AML-193 (cell line): ENCODE results near the gene ERCC2.
"Not testable (repeated sequence)": the region's sequence is repeated elsewhere in the genome, so short reads cannot be mapped to it uniquely, and the experiment has no call there.

Source experiments
- DNase-seq, 2 experiments: peaks; one replicate each; lab custom pipeline; 2025; lab: John Stamatoyannopoulos, UW

The ERCC2 gene

DNA sequence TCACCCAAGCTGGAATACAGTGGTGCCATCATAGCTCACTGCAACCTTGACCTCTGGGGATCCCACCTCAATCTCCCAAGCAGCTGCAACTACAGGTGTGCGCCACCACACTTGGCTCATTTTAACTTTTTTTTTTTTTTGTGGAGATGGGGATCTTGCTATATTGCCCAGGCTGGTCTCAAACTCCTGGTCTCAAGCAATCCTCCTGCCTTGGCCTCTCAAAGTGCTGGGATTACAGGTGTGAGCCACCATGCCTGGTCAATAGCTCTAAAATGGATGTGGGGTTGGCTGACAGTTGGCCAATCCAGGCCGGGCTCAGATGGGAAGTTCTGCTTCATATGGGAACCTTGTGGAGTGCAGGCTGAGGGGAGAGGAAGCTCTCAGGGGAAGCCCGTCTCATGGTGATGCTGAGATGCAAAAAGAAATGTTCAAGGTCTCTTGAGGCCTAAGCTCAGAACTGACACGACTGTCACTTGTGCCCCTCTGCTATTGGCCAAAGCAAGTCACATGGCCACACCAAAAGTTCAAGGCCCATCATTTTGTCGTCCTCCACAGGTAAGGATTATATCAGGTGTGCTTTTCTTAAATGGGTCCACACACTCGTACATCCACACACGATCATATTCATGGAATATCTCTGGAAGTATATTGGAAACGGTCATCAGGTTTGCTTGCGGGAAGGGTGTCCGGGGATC lies 36.6 kb downstream of the ERCC2 start:
- DNase-seq: no peak

DNA sequence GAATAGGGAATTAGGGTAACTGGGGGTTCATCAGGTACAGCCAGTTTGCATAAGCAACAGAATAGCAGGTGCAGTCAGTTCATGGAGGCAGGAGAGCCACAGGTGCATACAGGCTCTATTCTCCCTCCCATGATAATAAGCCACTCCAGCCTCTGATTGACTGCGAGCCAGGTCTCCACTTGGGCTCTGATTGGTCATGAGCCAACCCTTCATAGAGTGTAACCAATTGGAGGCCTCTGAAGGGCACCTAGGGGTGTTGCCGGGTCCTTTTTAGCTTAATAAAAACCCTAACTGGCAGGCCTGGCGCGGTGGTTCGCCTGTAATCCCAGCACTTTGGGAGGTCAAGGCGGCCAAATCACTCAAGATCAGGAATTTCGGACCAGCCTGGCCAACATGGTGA lies 39.0 kb downstream of the ERCC2 start:
- no peak for DNase-seq

DNA sequence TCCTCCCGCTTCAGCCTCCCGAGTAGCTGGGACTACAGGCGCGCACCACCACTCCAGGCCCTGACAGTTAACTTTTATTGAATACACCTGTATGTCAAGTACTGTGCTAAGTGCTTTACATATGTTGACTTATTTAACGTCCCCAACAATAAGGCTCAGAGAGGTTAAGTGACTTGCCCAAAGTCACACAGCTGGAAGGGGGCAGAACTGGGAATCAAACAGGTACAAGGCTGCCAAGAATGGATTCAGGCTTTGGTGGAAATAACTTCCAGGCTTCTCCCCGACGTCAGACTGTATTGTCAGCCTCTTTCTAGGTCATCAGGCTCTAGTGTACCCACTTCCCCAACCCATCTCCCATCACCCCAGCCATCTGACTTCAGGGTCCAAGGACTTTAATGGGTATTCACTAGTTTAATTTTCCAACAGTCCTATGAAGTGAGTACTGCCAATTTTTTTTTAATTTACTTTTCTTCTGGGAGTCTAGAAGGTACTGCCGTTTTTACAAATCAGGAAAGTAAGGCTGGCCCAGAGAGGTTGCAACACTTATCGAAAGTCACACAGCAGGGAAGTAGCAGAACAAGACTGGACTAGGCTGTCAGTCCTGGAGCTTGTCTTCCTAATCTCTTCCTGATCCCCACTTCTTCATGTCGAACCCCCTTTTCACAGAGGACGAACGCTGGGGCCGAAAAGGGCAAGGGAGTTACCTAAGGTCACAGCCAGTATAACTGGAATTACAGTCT lies 42.8 kb downstream of the ERCC2 start:
- no peak for DNase-seq

DNA sequence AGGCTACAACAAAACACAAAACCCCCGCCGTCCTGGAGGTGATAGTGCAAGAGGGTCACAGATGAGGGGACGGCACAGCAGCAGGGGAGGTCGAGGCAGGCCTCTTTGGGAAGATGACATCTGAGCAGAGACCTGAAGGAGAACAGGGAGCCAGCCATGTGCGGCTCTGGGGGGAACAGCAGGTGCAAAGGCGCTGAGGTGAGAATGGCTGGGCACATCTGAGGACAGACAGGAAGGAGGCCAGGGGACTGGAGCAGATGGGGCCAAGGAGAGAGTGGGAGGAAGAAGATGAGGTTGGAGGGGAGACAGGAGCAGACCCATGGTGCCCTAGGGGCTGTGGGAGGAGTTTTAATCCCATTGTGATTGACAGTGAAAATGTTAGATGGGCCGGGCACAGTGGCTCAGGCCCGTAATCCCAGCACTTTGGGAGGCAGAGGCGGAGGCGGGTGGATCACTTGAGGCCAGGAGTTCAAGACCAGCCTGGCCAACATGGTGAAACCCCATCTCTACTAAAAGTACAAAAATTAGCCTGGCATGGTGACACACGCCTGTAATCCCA lies 45.9 kb downstream of the ERCC2 start:
- DNase-seq: no peak

DNA sequence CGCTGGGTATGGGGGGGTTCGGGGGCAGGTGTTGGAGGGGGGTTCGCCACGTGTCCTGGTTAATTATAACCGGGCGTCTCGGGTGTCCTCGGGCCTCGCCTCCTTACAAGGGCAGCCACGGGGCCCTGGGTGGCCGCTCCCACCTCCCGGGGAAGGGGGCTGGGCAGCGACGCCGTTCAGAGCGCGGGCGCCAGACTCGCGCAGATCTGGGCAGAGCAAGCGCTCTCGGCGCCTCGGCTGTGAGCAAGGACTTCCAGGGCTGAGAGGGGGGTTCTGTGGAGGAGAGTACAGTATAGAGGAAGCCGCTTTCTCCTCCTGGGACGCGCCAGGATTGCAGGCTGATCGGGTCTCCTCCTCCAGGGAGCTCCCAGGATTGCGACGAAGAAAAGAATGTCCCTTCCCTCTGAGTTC lies 46.7 kb downstream of the ERCC2 start:
- DNase-seq: no peak

DNA sequence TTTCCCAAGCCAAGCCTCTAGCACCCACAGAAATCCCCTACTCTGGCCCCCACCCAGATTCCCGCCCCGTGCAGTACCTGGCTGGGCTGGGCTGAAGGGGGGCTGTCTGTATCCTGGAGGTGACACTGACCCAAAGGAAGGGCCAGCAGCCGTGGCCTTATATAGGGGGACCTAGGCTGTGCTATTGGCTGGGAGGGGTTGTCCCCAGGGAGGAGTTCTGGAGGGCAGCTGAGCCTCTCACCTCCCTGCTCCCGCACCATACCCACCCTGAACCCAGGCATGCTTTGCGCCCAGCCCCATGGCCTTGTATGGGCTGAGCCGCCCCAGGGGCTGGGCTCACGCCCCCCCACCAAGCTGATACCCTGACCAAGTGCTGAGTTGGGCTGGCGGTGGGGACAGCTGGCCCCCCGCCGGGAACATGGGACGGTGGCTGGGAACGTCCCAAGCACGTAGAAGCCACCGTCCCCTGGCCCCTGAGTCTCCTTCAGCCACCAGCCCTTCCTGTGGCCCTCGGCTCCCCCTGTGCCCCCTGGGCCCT lies 47.6 kb downstream of the ERCC2 start, which contains the start of gene CKM:
CKM (minus strand) TSS at position 132 of the 538 bp plus-strand sequence. CDS start 3,162 bp downstream, outside the sequence.
- DNase-seq: no peak

DNA sequence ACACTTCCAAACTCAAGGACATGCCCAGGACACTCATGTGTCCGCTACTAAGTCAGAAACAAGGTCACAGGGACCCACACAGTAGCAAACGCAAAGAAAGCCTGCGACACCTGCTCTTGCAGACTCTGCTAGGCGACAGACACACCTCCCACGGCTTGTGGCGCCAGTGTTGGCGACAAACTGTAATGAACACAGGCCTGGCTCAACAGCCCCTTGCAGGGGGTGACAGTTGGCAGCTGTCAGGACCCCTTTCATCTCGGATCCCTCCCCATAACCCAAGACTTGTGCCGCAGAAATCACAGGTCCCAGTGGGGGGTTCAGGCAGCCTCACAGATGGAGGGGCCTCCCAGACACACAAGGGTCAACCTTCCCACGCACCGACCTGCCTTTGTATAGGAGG lies 48.1 kb downstream of the ERCC2 start:
- no peak for DNase-seq

DNA sequence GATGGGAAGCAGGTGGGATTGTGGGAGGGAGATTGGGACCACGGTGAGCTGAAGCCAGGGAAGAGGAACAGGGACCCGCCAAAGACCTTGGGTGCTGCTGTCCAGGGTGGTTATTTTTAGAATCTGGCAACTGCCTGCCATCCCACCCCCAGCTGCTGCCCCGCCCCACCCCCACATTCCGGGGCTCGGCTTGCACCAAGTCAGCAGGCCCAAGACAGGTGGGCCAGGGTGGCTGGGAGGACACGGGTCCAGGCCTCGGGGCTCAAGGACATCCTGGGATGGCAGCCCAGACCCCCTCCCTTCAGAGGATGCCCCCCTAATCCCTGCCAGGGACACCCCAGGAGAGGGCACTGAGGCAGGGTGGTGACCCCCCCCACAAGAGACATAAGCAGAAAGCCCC lies 48.5 kb downstream of the ERCC2 start:
- no peak for DNase-seq

DNA sequence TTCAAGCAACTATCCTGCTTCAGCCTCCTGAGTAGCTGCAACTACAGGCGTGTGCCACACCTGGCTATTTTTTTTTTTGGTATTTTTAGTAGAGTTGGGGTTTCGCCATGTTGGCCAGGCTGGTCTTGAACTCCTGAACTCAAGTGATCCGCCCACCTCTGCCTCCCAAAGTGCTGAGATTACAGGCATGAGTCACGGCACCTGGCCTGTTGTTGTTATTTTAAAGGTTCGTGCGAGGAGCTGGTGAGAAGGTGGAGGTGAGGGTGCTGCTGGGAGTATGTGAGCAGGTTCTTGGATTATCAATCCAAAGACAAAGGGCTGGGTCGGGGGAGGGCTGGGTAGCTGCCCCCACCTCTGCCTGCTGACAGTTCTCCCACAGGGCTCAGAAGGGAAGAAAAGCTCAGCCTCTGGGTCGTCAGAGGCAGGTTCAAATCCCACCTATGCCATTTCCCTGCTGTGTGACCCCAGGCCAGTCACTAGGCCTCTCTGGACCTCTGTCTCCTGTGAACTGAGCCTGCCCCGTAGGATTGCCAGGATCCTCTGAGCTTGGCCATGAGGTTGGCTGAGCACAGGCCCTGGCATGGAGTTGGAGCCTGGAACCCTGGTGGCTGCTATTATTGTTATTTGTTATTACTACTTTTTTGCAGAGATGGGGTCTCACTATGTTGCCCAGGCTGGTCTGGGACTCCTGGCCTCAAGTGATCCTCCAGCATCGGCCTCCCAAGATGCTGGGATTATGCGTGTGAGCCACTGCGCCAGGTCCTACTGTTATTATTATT lies 49.2 kb downstream of the ERCC2 start:
- DNase-seq: no peak

DNA sequence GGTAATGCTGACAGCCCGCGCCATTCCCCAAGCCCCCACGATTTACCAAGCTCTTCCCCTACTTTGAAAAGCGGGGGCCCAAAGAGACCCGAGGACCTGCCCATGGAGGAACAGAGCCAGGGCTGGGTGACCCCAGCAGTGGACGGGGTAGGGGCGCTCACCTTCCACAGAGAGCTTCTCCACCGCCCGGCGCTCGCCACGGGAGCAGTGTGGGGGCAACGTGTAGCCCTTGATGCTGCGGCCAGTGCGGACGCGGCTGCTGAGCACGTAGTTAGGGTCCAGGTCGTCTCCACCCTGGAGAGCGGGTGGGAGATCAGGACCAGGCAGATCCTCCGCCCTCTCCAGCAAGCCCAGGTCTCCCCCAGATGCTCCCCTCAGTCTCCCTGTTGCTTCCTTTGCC lies 55.1 kb downstream of the ERCC2 start:
- DNase-seq: no peak

DNA sequence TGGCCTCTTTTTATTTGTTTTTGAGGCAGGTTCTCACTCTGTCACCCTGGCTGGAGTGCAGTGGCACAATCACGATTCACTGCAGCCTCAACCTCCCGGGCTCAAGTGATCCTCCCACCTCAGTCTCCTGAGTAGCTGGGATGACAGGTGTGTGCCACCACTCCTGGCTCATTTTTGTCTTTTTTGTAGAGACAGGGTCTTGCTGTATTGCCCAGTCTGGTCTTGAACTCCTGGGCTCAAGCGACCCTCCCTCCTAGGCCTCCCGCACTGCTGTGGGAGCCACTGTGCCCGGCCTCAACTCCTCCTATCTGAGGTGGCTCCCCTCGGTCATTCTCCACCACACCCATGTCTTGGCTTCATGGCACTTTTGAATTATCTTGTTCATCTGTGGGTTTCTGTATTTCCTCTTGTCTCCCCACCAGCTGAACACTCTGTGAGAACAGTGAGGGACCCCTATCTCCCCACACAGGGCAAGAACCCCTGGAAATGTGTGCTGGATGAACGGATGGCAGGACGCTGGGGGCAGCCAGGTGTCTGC lies 55.6 kb downstream of the ERCC2 start:
- DNase-seq: no peak

DNA sequence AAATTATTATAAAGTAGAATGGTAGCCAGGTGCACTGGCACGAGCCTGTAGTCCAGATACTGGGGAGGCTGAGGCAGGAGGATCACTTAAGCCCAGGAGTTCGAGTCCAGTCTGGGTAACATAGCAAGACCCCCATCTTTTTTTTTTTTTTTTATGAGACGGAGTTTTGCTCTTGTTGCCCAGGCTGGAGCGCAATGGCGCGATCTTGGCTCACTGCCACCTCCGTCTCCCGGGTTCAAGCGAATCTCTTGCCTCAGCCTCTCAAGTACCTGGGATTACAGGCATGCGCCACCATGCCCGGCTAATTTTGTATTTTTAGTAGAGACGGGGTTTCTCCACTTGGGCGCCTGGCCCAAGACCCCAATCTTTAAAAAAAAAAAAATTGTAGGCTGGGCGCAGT lies 58.1 kb downstream of the ERCC2 start:
- DNase-seq: not testable (repeated sequence)

DNA sequence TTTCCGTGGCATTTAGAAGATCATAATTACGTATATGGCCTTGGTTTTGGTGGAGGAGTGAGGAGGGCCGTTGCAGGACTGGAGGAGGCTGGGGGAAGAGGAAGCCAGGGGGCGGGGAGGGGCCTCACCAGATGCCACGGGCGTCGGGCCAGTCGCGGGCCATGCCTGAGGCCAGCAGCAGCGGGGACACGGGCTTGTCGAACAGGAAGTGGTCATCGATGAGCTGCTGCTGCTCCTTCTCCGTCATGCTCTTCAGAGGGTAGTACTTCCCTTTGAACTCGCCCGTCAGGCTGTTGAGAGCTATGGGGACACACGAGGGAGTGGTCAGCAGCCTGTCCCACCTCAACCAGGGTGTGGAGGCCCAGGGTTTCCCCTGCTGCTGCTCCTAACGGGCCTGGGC lies 58.8 kb downstream of the ERCC2 start:
- DNase-seq: no peak

DNA sequence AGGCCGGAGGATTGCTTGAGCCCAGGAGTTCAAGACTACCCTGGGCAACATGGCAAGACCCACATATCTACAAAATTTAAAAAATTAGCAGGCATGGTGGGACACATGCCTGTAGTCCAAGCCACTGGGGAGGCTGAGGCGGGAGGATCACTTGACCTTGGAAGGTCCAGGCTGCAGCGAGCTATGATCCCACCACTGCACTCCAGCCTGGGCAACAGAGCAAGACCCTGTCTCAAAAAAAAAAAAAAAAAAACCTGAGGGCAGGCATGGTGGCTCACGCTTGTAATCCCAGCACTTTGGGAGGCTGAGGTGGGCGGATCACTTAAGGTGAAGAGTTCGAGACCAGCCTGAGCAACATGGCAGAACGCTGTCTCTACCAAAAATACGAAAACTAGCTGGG lies 61.1 kb downstream of the ERCC2 start:
- DNase-seq: not testable (repeated sequence)

DNA sequence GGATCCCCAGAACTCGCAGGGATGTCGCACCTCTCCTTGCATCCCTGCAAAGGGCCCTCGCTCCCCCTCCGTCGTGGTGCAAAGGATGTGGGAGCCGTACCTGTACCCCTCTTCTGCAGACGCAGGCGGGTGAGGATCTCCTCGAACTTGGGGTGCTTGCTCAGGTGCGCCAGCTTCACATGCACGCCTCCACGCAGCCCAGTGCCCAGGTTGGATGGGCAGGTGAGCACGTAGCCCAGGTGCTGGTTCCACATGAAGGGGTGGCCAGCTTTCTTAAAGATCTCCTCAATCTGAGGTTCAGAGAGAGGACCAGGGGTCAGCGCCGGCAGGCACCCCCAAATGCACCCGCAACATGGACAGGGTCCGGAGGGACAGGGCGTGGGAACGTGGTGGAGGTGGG lies 63.0 kb downstream of the ERCC2 start:
- no peak for DNase-seq

DNA sequence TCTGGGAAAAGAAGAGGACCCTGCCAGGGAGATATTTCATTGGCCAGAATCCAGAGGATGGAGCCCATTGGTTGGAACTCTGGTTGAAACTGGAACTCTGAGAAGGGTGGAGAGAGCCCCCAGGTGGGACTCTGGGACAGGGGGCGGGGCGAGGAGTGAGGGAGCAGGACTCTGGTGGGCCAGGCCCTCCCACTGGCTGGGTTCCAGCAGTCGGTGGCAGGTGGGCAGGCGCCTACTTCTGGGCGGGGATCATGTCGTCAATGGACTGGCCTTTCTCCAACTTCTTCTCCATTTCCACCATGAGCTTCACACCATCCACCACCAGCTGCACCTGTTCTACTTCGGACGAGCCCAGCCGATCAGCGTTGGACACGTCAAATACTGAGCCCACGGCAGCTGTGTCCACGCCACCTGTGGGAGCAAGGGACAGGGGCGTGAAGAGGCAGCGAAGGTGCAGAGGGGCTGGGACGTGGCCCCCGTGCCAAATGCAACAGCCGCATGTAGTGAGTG lies 63.8 kb downstream of the ERCC2 start:
- DNase-seq: no peak

DNA sequence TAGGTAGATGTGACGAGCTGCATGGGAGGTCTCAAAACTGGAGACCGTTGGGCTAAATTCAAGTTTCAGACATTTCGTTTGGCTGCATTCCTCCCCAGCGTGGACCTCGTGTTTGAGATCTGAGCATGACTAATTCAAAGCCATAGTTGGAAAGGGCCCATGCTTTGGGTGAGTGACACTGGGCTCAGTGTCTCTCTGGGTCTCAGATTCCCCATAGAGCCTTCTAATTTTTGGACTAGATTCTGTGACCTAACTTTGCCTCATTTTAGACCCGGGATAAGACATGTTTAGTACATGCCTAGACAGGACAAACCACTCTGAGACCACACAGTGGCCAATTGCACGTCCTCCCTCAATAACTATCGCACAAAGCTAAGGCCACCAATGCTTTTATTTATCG lies 64.3 kb downstream of the ERCC2 start:
- DNase-seq: no peak

DNA sequence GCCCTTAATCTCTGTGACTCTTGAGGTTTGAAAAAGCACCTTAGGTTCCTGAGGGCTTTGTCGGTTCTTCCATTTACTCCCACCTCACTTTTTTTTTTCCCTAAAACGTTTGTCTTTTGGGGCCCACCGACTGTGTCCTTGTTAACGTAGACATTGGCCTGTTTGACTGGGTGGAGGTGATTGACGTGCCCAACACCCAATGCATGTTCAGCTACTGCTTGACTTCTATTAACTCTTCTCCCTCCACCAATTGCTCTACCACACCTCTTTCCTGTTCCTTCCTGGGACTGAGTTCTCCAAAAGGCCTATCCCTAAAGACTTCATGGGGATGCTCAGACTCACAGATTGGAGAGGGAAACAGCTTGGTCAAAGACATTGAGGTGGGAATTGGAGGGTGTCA lies 65.0 kb downstream of the ERCC2 start:
- no peak for DNase-seq

DNA sequence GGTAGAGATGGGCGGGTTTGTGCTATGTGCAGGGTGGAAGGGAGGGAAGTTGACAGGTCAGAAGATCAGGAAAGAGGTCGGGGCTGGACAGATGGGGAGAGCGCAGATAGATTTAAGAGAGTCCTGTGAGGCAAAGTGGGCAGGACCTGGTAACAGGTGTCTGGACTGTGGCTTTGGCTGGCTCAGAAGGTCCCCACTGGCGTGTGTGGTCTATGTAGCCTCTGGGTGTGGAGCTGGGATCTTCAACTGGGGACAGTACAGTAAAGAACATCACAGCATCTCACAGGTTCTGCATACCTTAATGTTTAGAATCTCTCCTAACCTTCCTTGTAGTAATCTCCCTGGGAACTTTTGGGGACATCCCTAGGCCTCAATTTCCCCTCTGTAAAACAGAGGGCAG lies 65.4 kb downstream of the ERCC2 start:
- DNase-seq: no peak

DNA sequence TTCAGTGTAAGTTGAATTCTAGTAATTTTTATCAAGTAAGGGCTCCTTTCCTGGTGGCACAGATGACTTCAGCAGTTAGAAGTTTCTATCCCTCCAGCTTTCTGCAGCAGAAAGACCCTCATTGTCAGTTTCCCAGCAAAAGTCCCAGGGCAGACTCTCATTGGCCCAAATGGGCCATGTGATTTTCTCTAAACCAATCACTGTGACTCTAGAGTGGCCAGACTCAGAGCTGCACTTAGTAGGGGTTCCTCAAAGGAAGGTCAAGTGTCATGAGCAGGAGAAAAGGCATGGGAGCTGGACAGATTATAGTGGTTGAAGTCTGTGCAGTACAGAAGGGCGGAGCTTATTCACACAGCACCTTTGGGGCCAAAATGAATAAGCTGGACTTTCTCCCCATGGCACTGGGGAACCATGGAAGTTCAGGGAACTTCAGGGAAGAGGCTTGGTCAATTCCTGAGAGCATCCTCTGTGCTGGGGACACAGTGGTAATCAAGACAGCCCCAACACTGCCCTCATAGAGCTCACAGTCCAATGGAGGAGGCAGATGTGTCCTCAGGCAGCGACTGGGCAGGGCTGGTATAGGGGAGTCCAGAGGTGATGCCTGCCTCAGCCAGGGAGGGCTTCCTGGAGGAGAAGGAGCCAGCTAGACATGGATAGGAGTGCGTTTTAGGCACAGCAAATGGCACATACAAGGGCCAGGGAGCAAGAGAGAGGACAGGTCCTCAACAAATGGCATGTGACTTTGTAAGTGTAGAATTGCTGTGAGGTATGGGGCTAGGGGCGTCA lies 66.0 kb downstream of the ERCC2 start:
- DNase-seq: no peak
